Liver (tissue), 9 donors: Measurements from ENCODE around the gene DLX2. TPM values are rescaled to one million over a fixed set of nuclear protein-coding genes. Genes with fewer than 3 reads are reported as not detected.

Experiments used
- DNase-seq: peaks from one replicate; pipeline ENCODE4 v3.0.0-alpha.2; 2017; ENCODE audit warnings: low spot score
- H3K27ac ChIP-seq, 2 donors: one replicate each; pipeline ENCODE4 v1.7.0; 2013; ENCODE audit warnings: inconsistent platforms in 2 of 2, low read length in 2 of 2, control low read depth in 1 of 2, low read depth in 1 of 2, mild to moderate bottlenecking in 1 of 2
- H3K27me3 ChIP-seq, 4 donors: one replicate each; pipeline versions ENCODE4 v1.6.1 to v1.7.0; 2013; ENCODE audit warnings: low read length in 3 of 4, inconsistent platforms in 1 of 4, mild to moderate bottlenecking in 1 of 4, moderate library complexity in 1 of 4; ENCODE audit not compliant: control insufficient read depth in 4 of 4, insufficient read depth in 4 of 4
- H3K36me3 ChIP-seq, 4 donors: one replicate each; pipeline versions ENCODE4 v1.6.1 to v1.7.0; 2013; ENCODE audit warnings: low read length in 3 of 4, mild to moderate bottlenecking in 3 of 4, low read depth in 1 of 4, moderate library complexity in 1 of 4; ENCODE audit not compliant: control insufficient read depth in 4 of 4, insufficient read depth in 3 of 4
- H3K4me1 ChIP-seq, 4 donors: one replicate each; pipeline versions ENCODE4 v1.6.1 to v1.7.0; 2013; ENCODE audit warnings: low read length in 3 of 4, mild to moderate bottlenecking in 3 of 4, moderate library complexity in 1 of 4; ENCODE audit not compliant: control insufficient read depth in 4 of 4, insufficient read depth in 4 of 4
- H3K4me3 ChIP-seq, 3 donors: one replicate each; pipeline versions ENCODE4 v1.6.1 to v1.7.0; 2013; ENCODE audit warnings: low read length in 3 of 3, control low read depth in 1 of 3, low read depth in 1 of 3, mild to moderate bottlenecking in 1 of 3
- H3K9ac ChIP-seq, 2 donors: one replicate each; pipeline ENCODE4 v1.7.0; 2013; ENCODE audit warnings: low read length in 2 of 2, mild to moderate bottlenecking in 2 of 2, moderate library complexity in 2 of 2, control low read depth in 1 of 2, low read depth in 1 of 2
- H3K9me3 ChIP-seq, 4 donors: one replicate each; pipeline versions ENCODE4 v1.6.1 to v1.7.0; 2013; ENCODE audit warnings: low read length in 3 of 4; ENCODE audit not compliant: control insufficient read depth in 4 of 4
- CTCF ChIP-seq: fragments of 150-350 bp; IDR thresholded peaks from 2 replicates; pipeline ENCODE4 v1.5.1; 2017; ENCODE audit warnings: improper control_type of control experiment, low read depth, low read length; ENCODE audit not compliant: missing input control
- EGR1 ChIP-seq, 2 donors: IDR thresholded peaks; 2 replicates each; pipeline ENCODE4 v1.6.1; 2016 to 2018; ENCODE audit warnings: antibody characterized with exemption in 2 of 2, low read depth in 2 of 2
- FOXA1 ChIP-seq: IDR thresholded peaks from 2 replicates; pipeline ENCODE4 v1.6.1; 2016; ENCODE audit warnings: antibody characterized with exemption
- FOXA2 ChIP-seq: IDR thresholded peaks from 2 replicates; pipeline ENCODE4 v1.6.1; 2016; ENCODE audit warnings: antibody characterized with exemption
- GABPA ChIP-seq, 2 donors: IDR thresholded peaks in 1 of 2; conservative IDR thresholded peaks in 1 of 2; 2 replicates each; pipeline ENCODE4 v1.6.1; 2016; ENCODE audit warnings: antibody characterized with exemption in 2 of 2, mild to moderate bottlenecking in 1 of 2, moderate library complexity in 1 of 2
- HNF4A ChIP-seq, 2 donors: conservative IDR thresholded peaks; 2 replicates each; pipeline ENCODE4 v1.6.1; 2016; ENCODE audit warnings: antibody characterized with exemption in 2 of 2, mild to moderate bottlenecking in 2 of 2
- HNF4G ChIP-seq: IDR thresholded peaks from 2 replicates; pipeline ENCODE4 v1.6.1; 2016; ENCODE audit warnings: antibody characterized with exemption
- MAX ChIP-seq: IDR thresholded peaks from 2 replicates; pipeline ENCODE4 v1.6.1; 2016; ENCODE audit warnings: antibody characterized with exemption
- NR2F2 ChIP-seq: IDR thresholded peaks from 2 replicates; pipeline ENCODE4 v1.6.1; 2016; ENCODE audit warnings: antibody characterized with exemption
- REST ChIP-seq: IDR thresholded peaks from 2 replicates; pipeline ENCODE4 v1.6.1; 2016; ENCODE audit warnings: antibody characterized with exemption, mild to moderate bottlenecking
- RXRA ChIP-seq, 2 donors: IDR thresholded peaks; 2 replicates each; pipeline ENCODE4 v1.6.1; 2017 to 2018; ENCODE audit warnings: antibody characterized with exemption in 2 of 2, mild to moderate bottlenecking in 1 of 2
- SP1 ChIP-seq: IDR thresholded peaks from 2 replicates; pipeline ENCODE4 v1.6.1; 2018; ENCODE audit warnings: antibody characterized with exemption, mild to moderate bottlenecking
- TAF1 ChIP-seq: conservative IDR thresholded peaks from 2 replicates; pipeline ENCODE4 v1.6.1; 2016; ENCODE audit warnings: antibody characterized with exemption, mild to moderate bottlenecking
- YY1 ChIP-seq: IDR thresholded peaks from 2 replicates; pipeline ENCODE4 v1.6.1; 2016; ENCODE audit warnings: antibody characterized with exemption, mild to moderate bottlenecking
- ZBTB33 ChIP-seq: IDR thresholded peaks from 2 replicates; pipeline ENCODE4 v1.6.1; 2016; ENCODE audit warnings: antibody characterized with exemption
- WGBS: extraction: QIAGEN DNeasy Blood & Tissue Kit; methylation state at CpG from one replicate; pipeline ENCODE4 v1.1.7; 2013; 5-methylcytosine and 5-hydroxymethylcytosine counted together
- polyA plus RNA-seq, 2 donors: library from polyadenylated mRNA; stranded (reverse) in 1 of 2; unstranded in 1 of 2; fragments of 200-250 nt in 1 of 2; fragments of >200 nt in 1 of 2; fragmentation: Nextera tagmentation in 1 of 2; extraction: Ambion mirVana in 1 of 2; gene quantifications; one replicate each; pipeline versions ENCODE4 v1.2.1 to v1.2.3, GENCODE V29; 2013 to 2015
- total RNA-seq, 2 donors: library from RNA; depleted of rRNA; stranded (reverse); fragments of >200 nt; gene quantifications; one replicate each; pipeline ENCODE4 v1.2.3, GENCODE V29; 2014
- donor health status: healthy.
- donor health status: healthy.
- donor health status: healthy.
- donor health status: healthy.
- donor health status: healthy.

The DLX2 gene
- total and polyA plus RNA-seq, 4 donors: not detected

- H3K4me3 ChIP-seq: no peak overlapping the region
- peaks cover 8 to 19% (median 16%) of the 10 kb centered on the region in 4 donors for H3K27me3 ChIP-seq
- peaks cover 18 to 44% (median 27%) of the 10 kb centered on the region in 4 donors for H3K4me1 ChIP-seq
- DNase-seq: no peak
- H3K27ac ChIP-seq: no peak overlapping the region
- WGBS: 9% methylated on average over 72 of the region's 72 CpGs
- no peak overlapping the region for H3K9ac ChIP-seq
- no peaks in the 10 kb centered on the region for H3K36me3 ChIP-seq
- peaks cover 0 to 2% (median 0%) of the 10 kb centered on the region in 4 donors for H3K9me3 ChIP-seq
- no peak for TF ChIP-seq HNF4G
- no peak for TF ChIP-seq FOXA2
- no peak for TF ChIP-seq HNF4A (conservative IDR thresholded peaks at IDR 0.05)
- no peak for TF ChIP-seq YY1
- TF ChIP-seq SP1: no peak
- TF ChIP-seq FOXA1: no peak
- no peak for TF ChIP-seq RXRA (IDR thresholded peaks at IDR 0.05)
Measured at GRCh38 chr2:172100080-172100934, 2.4 kb downstream of the DLX2 start.

- Histone ChIP-seq H3K27ac (no peak overlapping the region), H3K9me3 (peaks cover 0 to 2% (median 0%) of the 10 kb centered on the region in 4 donors), H3K4me1 (peaks cover 22 to 51% (median 34%) of the 10 kb centered on the region in 4 donors), H3K36me3 (no peaks in the 10 kb centered on the region), H3K4me3 (no peak overlapping the region), H3K9ac (no peak overlapping the region), H3K27me3 (peaks cover 13 to 18% (median 16%) of the 10 kb centered on the region in 4 donors)
- 7% methylated on average over 13 of the region's 13 CpGs for WGBS
- TF ChIP-seq HNF4G: no peak
- DNase-seq: no peak
Measured at GRCh38 chr2:172099472-172100079, 3.1 kb downstream of the DLX2 start.

- Histone ChIP-seq H3K27ac (no peak overlapping the region), H3K36me3 (no peaks in the 10 kb centered on the region), H3K4me3 (peak overlapping the region in 1 of 3 donors; percentile 19), H3K9me3 (peaks cover 0 to 2% (median 0%) of the 10 kb centered on the region in 4 donors), H3K9ac (no peak overlapping the region), H3K4me1 (peaks cover 22 to 53% (median 35%) of the 10 kb centered on the region in 4 donors), H3K27me3 (peaks cover 15 to 19% (median 18%) of the 10 kb centered on the region in 4 donors)
- TF ChIP-seq CTCF (no peak), FOXA2 (no peak), RXRA (IDR thresholded peaks at IDR 0.05) (no peak), HNF4G (no peak), SP1 (no peak), YY1 (no peak), EGR1 (IDR thresholded peaks at IDR 0.05; ENCODE audit: low read depth in 2 of 2) (no peak), GABPA (IDR thresholded peaks at IDR 0.05 in 1 of 2, conservative IDR thresholded peaks at IDR 0.05 in 1 of 2) (no peak), MAX (no peak), NR2F2 (no peak), REST (no peak), ZBTB33 (no peak), FOXA1 (no peak), TAF1 (no peak)
- WGBS: 7% methylated on average over 61 of the region's 61 CpGs
- DNase-seq: no peak
Measured at GRCh38 chr2:172098650-172099471, 3.8 kb downstream of the DLX2 start.
